Tibial nerve (tissue), 3 donors: Measurements from ENCODE around the gene USP36.

ENCODE experiments used
- POLR2A ChIP-seq, 2 donors: fragments of 450-650 bp; IDR thresholded peaks; one replicate each; pipeline ENCODE4 v1.6.1; 2017; ENCODE audit warnings: antibody characterized with exemption in 2 of 2, mild to moderate bottlenecking in 2 of 2, moderate library complexity in 2 of 2
- TF ChIP-seq, protein P1 (sequence below), 5 experiments: fragments of 200-600 bp in 3 of 5; fragments of 450-650 bp in 2 of 5; sonication (generic) in 3 of 5; IDR thresholded peaks; one replicate each; pipeline ENCODE4 v1.5.1; 2016 to 2019; ENCODE audit warnings: antibody characterized with exemption in 5 of 5, mild to moderate bottlenecking in 3 of 5, moderate library complexity in 2 of 5

DNA sequence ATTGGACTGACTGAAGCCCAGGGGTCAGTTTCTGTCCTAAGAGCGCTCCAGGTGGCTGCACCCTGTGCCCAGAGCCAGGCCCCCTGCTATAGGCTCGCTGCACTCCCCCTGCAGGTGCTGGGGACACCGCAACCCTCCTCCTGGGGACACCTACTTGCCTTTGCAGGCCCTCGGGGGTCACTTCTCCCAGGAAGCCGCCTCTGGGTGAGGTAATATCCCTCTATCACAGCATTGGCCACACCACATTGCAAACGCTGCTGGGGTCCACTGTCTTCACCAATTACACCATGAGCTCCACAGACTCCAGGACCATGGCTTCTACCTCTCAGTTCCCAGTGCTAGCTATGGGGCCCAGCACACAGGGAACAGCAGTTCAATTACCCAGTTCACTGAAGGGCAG, 14.9 kb downstream of the USP36 start:
- TF ChIP-seq, protein P1, sequence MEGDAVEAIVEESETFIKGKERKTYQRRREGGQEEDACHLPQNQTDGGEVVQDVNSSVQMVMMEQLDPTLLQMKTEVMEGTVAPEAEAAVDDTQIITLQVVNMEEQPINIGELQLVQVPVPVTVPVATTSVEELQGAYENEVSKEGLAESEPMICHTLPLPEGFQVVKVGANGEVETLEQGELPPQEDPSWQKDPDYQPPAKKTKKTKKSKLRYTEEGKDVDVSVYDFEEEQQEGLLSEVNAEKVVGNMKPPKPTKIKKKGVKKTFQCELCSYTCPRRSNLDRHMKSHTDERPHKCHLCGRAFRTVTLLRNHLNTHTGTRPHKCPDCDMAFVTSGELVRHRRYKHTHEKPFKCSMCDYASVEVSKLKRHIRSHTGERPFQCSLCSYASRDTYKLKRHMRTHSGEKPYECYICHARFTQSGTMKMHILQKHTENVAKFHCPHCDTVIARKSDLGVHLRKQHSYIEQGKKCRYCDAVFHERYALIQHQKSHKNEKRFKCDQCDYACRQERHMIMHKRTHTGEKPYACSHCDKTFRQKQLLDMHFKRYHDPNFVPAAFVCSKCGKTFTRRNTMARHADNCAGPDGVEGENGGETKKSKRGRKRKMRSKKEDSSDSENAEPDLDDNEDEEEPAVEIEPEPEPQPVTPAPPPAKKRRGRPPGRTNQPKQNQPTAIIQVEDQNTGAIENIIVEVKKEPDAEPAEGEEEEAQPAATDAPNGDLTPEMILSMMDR (IDR thresholded peaks at IDR 0.05), result no peak
- no peak for TF ChIP-seq POLR2A (IDR thresholded peaks at IDR 0.05)
